Measurements from ENCODE around the gene FSD2.
A peak's percentile ranks its signal among the peaks of the same experiment; 100 is the strongest.
"Not testable (repeated sequence)": the region's sequence is repeated elsewhere in the genome, so short reads cannot be mapped to it uniquely, and the experiment has no call there.

Gene FSD2

DNA sequence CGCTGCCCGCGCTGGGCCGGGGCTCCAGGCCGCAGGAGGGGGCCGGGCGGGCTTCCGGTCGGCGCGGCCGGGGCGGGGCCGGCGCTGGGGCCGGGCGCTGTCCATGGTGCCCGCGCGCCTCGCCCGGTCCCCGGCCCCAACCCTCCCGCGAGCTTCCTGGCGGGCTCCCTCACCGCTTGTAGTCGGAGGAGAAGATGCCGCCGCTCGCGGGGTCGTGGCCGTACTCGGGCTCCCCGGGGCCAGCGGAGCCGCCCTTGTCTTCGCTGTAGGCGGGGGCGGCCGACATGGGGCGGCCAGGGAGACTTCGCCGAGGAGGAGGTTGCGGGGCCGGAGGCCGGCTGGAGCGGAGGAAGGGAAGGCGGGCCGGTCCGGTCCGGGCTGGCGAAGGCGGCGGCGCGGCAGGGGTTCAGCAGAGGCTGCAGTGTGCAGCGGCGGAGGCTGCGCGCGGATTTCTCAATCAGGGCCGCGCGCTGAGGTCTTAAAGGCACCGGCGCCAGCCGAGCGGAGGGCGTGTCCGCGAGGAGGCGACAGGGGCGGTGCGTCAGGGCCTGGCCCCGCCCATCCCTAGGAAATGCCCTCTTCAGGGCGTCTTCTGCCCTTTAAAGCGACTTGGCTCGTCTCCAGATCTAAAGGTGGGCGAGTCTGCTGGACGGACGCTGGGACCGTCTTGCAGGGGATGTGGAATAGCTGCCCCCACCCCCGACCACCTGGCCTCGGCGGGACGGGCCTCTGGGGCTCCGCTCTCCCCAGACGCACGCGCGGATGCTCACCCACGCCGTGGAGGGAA is 96.3 kb downstream of the FSD2 start, which contains the start of gene AP3B2:
Gene AP3B2, minus strand, starts transcription at position 455 of the 787 bp plus-strand sequence. Its CDS starts 169 bp downstream, at position 286.
- TF ChIP-seq, protein P1, sequence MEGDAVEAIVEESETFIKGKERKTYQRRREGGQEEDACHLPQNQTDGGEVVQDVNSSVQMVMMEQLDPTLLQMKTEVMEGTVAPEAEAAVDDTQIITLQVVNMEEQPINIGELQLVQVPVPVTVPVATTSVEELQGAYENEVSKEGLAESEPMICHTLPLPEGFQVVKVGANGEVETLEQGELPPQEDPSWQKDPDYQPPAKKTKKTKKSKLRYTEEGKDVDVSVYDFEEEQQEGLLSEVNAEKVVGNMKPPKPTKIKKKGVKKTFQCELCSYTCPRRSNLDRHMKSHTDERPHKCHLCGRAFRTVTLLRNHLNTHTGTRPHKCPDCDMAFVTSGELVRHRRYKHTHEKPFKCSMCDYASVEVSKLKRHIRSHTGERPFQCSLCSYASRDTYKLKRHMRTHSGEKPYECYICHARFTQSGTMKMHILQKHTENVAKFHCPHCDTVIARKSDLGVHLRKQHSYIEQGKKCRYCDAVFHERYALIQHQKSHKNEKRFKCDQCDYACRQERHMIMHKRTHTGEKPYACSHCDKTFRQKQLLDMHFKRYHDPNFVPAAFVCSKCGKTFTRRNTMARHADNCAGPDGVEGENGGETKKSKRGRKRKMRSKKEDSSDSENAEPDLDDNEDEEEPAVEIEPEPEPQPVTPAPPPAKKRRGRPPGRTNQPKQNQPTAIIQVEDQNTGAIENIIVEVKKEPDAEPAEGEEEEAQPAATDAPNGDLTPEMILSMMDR (conservative IDR thresholded peaks at IDR 0.05), result no peak
- no peak for TF ChIP-seq ZFX (IDR thresholded peaks at IDR 0.05)
- H3K27ac ChIP-seq, result peak within 1 kb of the TSS; percentile 32

DNA sequence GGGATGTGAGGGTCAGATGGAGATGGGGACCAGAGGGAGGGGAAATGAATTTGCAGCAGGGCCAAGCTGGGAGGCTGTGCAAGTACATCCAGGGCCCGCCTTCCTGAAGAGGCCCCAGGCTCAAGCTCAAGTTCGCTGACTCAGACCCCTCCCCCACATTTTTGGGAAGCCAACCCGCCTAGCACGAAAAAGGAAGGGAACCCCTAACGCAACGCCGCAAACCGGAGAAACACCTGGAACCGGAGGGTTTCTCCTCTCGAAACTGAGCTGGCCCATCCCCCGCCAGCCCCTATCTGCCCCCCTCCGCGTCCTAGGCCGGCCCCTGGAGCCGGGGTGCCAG is 96.8 kb downstream of the FSD2 start:
- TF ChIP-seq ZFX (IDR thresholded peaks at IDR 0.05), result 0 out of 2 replicates have a peak, but pooled peaks have one; percentile 29
- TF ChIP-seq, protein P1 (conservative IDR thresholded peaks at IDR 0.05), result no peak
- peak overlapping the region; percentile 32 for H3K27ac ChIP-seq

DNA sequence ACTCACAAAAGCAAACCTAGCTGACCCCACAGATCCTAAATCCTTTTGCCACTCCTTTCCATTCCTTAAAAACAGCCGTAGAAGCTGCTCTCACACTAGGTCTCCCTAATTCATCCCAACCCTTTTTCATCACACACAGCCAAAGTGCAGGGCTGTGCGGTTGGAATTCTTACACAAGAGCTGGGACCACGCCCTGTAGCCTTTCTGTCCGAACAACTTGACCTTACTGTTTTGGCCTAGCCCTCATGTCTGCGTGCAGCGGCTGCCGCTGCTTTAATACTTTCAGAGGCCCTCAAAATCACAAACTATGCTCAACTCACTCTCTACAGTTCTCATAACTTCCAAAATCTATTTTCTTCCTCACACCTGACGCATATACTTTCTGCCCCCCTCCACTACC is 100.0 kb downstream of the FSD2 start:
- not testable (repeated sequence) for H3K27ac ChIP-seq

All from C4-2B (cell line).